GM12892 (cell line): ENCODE results near the gene PTPN22.

ENCODE experiments used
- POLR2A ChIP-seq: IDR thresholded peaks from 2 replicates; pipeline ENCODE4 v1.6.1; 2011; ENCODE audit warnings: low read depth, low read length, control low read depth
- TAF1 ChIP-seq: IDR thresholded peaks from 2 replicates; pipeline ENCODE4 v1.6.1; 2011; ENCODE audit warnings: low read depth, mild to moderate bottlenecking, control low read depth, low read length, borderline replicate concordance

DNA sequence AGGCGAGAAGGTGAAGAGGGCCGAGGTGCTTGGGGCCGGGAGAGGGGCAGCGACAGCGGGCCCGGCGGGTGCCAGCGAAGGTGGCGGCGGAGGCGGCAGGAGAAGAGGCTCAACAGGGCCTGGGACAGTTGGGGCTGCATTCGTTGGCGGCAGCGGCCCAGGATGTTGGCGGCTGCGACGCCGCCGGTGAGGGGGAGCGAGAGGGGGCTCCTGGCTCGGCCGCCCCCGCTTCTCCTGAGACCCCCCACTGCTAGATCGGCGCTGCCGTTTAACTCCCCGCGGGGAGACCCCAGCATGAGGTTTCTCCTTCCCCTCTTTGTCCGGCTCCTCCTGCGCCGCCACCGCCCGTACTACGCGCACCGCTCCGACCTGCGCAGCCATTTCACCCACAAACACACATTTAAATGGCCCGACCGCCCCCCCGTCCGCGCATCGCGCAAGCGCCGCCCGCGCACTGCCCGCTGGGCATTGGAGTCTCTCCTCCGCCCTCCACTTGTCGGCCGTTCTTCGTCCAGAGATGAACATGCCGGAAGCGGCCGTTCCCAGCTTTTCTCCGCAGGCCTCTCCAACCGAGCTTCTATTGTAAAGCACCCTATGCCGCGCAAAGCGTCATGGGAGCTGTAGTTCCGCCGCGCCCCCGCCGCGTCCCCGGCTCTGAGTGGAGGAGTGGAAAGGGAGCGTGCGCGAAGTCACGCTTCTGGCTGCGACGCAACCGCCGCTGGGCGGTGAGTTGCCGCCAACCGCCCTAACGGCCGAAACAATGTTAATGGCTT, 59.4 kb downstream of the PTPN22 start, which contains the start of gene RSBN1:
- TF ChIP-seq TAF1, result peak; percentile 88
- TF ChIP-seq POLR2A, result peak; percentile 91
